Esophagus muscularis mucosa (tissue), 3 donors: ENCODE data around the gene RGS3.

ENCODE experiments used
- CTCF ChIP-seq, 3 experiments: fragments of 200-600 bp in 2 of 3; fragments of 450-650 bp in 1 of 3; sonication (generic) in 2 of 3; IDR thresholded peaks; one replicate each; pipeline ENCODE4 v1.5.1; 2017 to 2019; ENCODE audit warnings: antibody characterized with exemption in 3 of 3, mild to moderate bottlenecking in 2 of 3, moderate library complexity in 1 of 3
- POLR2A ChIP-seq: fragments of 450-650 bp; IDR thresholded peaks from one replicate; pipeline ENCODE4 v1.6.1; 2017; ENCODE audit warnings: antibody characterized with exemption, moderate library complexity, mild to moderate bottlenecking, low read depth

GRCh38 chr9:113524468-113524867, 60.9 kb downstream of the RGS3 start:
- no peak for TF ChIP-seq CTCF (IDR thresholded peaks at IDR 0.05)
- no peak for TF ChIP-seq POLR2A
